K562 (cell line): Measurements from ENCODE around the gene LSM11. TPM values are rescaled to one million over a fixed set of nuclear protein-coding genes. Genes with fewer than 3 reads are reported as not detected.

Experiments
- DEAF1 ChIP-seq: fragments of 450-650 bp; formaldehyde crosslinking; IDR thresholded peaks from 2 replicates; pipeline ENCODE4 v1.4.0; 2020; ENCODE audit warnings: mild to moderate bottlenecking, moderate library complexity
- MAZ ChIP-seq, 2 experiments: fragments of 450-650 bp in 1 of 2; sonication (generic) in 1 of 2; formaldehyde crosslinking; IDR thresholded peaks in 1 of 2; conservative IDR thresholded peaks in 1 of 2; 2 replicates each; pipeline versions ENCODE4 v1.4.0 to v1.5.0; 2020; ENCODE audit warnings: mild to moderate bottlenecking in 1 of 2, missing genetic modification reagents in 1 of 2
- RERE ChIP-seq: sonication (generic); formaldehyde crosslinking; IDR thresholded peaks from 2 replicates; pipeline ENCODE4 v1.8.0; 2023; ENCODE audit warnings: missing genetic modification reagents, mild to moderate bottlenecking, borderline replicate concordance
- SP1 ChIP-seq: sonication (generic); formaldehyde crosslinking; IDR thresholded peaks from 2 replicates; pipeline ENCODE4 v1.8.1; 2022; ENCODE audit warnings: mild to moderate bottlenecking, missing genetic modification reagents
- TFAM ChIP-seq: fragments of 250-450 bp; sonication (Bioruptor Pico); conservative IDR thresholded peaks from 2 replicates; pipeline ENCODE4 v1.5.0; 2021; ENCODE audit warnings: mild to moderate bottlenecking, moderate library complexity
- TOE1 ChIP-seq, 2 experiments: fragments of 450-650 bp in 1 of 2; sonication (generic) in 1 of 2; formaldehyde crosslinking in 1 of 2; IDR thresholded peaks; 2 replicates each; pipeline versions ENCODE4 v1.7.1 to v1.8.0; 2016 to 2022; ENCODE audit warnings: borderline replicate concordance in 2 of 2, mild to moderate bottlenecking in 2 of 2, antibody characterized with exemption in 1 of 2, inconsistent platforms in 1 of 2, low read depth in 1 of 2, missing genetic modification reagents in 1 of 2, moderate library complexity in 1 of 2
- ZNF140 ChIP-seq: fragments of 250-450 bp; sonication (Bioruptor Pico); IDR thresholded peaks from 2 replicates; pipeline ENCODE4 v1.8.0; 2021; ENCODE audit warnings: moderate library complexity, mild to moderate bottlenecking, inconsistent platforms
- polyA plus RNA-seq, 8 experiments: library from polyadenylated mRNA; depleted of rRNA in 4 of 8; stranded (reverse) in 5 of 8; unstranded in 3 of 8; fragments of >200 nt; fragmentation: Nextera tagmentation in 2 of 8; fragmentation: Illumina TruSeq in 1 of 8; extraction: Ambion mirVana in 2 of 8; extraction: Trizol in 1 of 8; gene quantifications; 2 replicates each; pipeline versions ENCODE4 v1.2.1 to v1.2.3, GENCODE V29; 2011 to 2014; ENCODE audit warnings: inconsistent platforms in 1 of 8, missing spikeins in 1 of 8
- total RNA-seq, 7 experiments: library from RNA; depleted of rRNA in 6 of 7; stranded (reverse); fragments of >200 nt in 6 of 7; fragmentation: Illumina TruSeq in 2 of 7; extraction: Trizol in 2 of 7; gene quantifications; 2 replicates each; pipeline versions ENCODE4 v1.2.1 to v1.2.3, GENCODE V29; 2011 to 2021; ENCODE audit warnings: low replicate concordance in 1 of 7
- TF ChIP-seq, protein P1 (sequence below): fragments of 200-800 bp; sonication (Bioruptor generic); IDR thresholded peaks from 2 replicates; pipeline ENCODE4 v1.6.1; 2016; ENCODE audit warnings: missing genetic modification characterization, missing compliant biosample characterization
- TF ChIP-seq, protein P2 (sequence below): sonication (generic); formaldehyde crosslinking; IDR thresholded peaks from 2 replicates; pipeline ENCODE4 v1.8.0; 2022; ENCODE audit warnings: missing genetic modification reagents, mild to moderate bottlenecking, borderline replicate concordance

LSM11 gene
- total and polyA plus RNA-seq, 9 of the 15 experiments (the other 6 are each of a cell fraction or from before 2014, with no cell fraction given), result 1.8 to 9.4 (median 4.7) TPM

DNA sequence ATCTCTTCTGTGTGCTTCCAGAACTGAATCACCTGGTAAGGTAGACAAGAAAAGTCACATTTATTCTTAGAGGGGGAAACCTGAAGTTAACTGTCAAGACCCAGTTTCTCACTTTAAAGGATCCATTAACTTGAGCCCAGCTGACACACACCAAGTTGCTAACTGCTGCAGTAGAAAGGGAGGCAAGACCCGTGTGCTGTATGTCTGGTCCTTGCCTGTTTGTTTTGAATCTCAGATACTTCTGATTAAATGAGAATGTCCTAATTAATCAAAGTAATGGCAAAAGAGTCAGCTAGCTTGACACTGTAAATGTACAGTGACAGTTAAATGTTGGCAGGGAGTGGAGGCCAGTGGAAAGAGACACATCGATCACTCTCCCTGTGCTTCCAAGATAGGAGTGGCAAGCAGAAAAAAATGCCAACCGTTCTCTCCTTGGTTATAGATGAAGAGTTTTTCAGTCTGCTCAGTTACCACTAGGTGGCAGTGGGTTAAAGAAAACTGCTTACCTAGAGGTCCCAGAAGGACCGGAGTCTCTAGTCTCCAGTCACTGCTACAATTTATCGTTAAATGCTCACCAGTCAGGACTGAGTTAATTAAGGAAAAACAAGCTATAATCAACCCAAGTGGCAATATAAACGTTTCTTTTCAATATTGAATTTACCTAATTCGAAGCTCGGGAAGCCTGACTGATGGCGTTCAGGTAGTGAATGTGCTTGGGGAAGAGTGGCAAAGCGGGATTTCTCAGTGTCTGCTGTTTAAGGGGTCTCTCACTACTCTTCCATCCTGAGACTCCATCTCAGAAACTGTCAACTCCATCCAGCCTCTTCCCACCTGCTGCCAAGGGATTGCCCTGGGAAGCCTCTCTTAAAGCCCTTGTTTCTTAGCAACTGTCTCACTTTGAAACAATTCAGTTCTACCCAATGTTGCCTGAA is 18.4 kb downstream of the LSM11 start (continued):
- TF ChIP-seq, protein P1, sequence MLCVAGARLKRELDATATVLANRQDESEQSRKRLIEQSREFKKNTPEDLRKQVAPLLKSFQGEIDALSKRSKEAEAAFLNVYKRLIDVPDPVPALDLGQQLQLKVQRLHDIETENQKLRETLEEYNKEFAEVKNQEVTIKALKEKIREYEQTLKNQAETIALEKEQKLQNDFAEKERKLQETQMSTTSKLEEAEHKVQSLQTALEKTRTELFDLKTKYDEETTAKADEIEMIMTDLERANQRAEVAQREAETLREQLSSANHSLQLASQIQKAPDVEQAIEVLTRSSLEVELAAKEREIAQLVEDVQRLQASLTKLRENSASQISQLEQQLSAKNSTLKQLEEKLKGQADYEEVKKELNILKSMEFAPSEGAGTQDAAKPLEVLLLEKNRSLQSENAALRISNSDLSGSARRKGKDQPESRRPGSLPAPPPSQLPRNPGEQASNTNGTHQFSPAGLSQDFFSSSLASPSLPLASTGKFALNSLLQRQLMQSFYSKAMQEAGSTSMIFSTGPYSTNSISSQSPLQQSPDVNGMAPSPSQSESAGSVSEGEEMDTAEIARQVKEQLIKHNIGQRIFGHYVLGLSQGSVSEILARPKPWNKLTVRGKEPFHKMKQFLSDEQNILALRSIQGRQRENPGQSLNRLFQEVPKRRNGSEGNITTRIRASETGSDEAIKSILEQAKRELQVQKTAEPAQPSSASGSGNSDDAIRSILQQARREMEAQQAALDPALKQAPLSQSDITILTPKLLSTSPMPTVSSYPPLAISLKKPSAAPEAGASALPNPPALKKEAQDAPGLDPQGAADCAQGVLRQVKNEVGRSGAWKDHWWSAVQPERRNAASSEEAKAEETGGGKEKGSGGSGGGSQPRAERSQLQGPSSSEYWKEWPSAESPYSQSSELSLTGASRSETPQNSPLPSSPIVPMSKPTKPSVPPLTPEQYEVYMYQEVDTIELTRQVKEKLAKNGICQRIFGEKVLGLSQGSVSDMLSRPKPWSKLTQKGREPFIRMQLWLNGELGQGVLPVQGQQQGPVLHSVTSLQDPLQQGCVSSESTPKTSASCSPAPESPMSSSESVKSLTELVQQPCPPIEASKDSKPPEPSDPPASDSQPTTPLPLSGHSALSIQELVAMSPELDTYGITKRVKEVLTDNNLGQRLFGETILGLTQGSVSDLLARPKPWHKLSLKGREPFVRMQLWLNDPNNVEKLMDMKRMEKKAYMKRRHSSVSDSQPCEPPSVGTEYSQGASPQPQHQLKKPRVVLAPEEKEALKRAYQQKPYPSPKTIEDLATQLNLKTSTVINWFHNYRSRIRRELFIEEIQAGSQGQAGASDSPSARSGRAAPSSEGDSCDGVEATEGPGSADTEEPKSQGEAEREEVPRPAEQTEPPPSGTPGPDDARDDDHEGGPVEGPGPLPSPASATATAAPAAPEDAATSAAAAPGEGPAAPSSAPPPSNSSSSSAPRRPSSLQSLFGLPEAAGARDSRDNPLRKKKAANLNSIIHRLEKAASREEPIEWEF (CRISPR knock-in tag), result no peak
- no peak for TF ChIP-seq RERE
- TF ChIP-seq, protein P2, sequence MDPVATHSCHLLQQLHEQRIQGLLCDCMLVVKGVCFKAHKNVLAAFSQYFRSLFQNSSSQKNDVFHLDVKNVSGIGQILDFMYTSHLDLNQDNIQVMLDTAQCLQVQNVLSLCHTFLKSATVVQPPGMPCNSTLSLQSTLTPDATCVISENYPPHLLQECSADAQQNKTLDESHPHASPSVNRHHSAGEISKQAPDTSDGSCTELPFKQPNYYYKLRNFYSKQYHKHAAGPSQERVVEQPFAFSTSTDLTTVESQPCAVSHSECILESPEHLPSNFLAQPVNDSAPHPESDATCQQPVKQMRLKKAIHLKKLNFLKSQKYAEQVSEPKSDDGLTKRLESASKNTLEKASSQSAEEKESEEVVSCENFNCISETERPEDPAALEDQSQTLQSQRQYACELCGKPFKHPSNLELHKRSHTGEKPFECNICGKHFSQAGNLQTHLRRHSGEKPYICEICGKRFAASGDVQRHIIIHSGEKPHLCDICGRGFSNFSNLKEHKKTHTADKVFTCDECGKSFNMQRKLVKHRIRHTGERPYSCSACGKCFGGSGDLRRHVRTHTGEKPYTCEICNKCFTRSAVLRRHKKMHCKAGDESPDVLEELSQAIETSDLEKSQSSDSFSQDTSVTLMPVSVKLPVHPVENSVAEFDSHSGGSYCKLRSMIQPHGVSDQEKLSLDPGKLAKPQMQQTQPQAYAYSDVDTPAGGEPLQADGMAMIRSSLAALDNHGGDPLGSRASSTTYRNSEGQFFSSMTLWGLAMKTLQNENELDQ (CRISPR knock-in tag), result no peak
- TF ChIP-seq TFAM (CRISPR knock-in tag), result no peak
- no peak for TF ChIP-seq MAZ (CRISPR knock-in tag; conservative IDR thresholded peaks at IDR 0.05 in 1 of 2, IDR thresholded peaks at IDR 0.05 in 1 of 2)
- TF ChIP-seq SP1, result no peak
- no peak for TF ChIP-seq ZNF140 (CRISPR knock-in tag)
- 0 out of 2 replicates have a peak, but pooled peaks have one; percentile 37 for TF ChIP-seq DEAF1 (CRISPR knock-in tag)
- no peak for TF ChIP-seq TOE1 (IDR thresholded peaks at IDR 0.05; ENCODE audit: borderline replicate concordance)
- no peak for TF ChIP-seq TOE1 (CRISPR knock-in tag; IDR thresholded peaks at IDR 0.05; ENCODE audit: borderline replicate concordance, low read depth)
